Measurements from ENCODE around the gene SLC26A1.

DNA sequence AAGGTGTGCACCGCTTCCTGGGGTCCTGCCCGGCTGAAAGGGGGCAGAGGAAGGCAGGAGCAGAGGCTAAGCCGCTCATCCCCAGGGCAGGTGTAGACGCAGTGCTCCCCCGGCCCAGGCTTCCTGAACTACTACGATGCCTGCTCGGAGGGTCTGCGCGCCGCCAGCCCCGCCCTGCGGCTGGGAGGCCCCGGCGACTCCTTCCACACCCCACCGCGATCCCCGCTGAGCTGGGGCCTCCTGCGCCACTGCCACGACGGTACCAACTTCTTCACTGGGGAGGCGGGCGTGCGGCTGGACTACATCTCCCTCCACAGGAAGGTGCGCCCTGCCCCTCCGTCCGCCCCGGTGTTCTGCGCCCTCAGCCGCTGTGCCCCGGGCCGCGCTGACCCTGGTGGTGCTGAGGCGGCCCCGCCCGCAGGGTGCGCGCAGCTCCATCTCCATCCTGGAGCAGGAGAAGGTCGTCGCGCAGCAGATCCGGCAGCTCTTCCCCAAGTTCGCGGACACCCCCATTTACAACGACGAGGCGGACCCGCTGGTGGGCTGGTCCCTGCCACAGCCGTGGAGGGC, 8.4 kb upstream of the SLC26A1 start:
- TF ChIP-seq EZH2phosphoT487 (IDR thresholded peaks at IDR 0.05; ENCODE audit: insufficient read depth, low read depth) (no peak), EZH2 (IDR thresholded peaks at IDR 0.05; ENCODE audit: insufficient read depth, poor library complexity, severe bottlenecking) (no peak)
